Measurements from ENCODE around the gene KDM4B. TPM values are rescaled to one million over a fixed set of nuclear protein-coding genes. Genes with fewer than 3 reads are reported as not detected.

The KDM4B gene
- total RNA-seq, 4 donors from 2014 or later = 26.6 to 84.2 (median 39.9) TPM

DNA sequence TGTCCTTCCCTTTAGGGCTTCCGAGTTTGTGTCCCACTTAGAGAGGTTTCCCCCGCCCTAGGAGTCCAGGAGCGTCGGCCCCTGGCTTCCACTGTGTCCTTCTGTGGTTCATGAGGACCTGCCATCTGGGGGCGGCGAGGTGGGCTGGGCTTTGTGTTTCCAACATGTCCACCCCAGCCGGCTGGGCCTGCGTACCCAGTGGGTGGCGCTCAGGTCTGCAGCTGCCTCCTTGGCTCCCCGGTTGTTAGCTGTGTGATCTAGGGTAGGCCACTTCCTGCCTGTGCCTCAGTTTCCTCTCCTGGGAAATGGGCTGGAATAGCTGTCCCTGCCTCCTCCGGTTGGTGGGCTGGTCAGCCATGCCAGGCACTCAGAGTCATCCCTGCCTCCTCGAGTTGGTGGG lies 28.4 kb downstream of the KDM4B start:
- in situ Hi-C loops (cut with MboI; ENCODE audit: low pct_ligation_motif_present in 1 of 4, low pct_unique_long_range_greater_than_20kb in 1 of 4, low sequenced_read_pairs in 3 of 4) = no loop called here

DNA sequence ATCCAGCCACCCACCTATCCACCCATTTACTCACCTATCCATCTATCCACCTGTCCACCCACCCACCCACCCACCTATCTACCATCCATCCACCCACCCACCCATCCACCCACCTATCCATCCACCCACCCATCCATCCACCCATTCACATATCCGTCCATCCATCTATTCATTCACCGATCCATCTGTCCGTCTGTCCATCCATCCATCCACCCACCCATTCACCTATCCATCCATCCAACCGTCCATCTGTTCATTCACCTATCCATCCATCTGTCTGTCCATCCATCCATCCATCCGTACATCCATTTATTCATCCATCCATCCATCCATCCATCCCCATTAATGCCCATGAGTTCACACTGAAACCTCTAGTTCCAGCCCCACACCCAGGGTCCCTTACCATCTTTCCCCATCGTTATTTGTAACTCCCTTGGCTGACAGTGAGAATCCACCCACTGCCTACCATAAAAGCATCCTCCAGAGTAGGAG lies 31.3 kb downstream of the KDM4B start:
- Histone ChIP-seq H3K4me1 (peaks cover 0 to 14% (median 10%) of the 10 kb centered on the region in 4 donors), H3K27me3 (no peaks in the 10 kb centered on the region), H3K9me3 (no peaks in the 10 kb centered on the region), H3K27ac (no peak overlapping the region), H3K4me3 (no peak overlapping the region), H3K36me3 (no peaks in the 10 kb centered on the region)
- TF ChIP-seq POLR2A (IDR thresholded peaks at IDR 0.05) = no peak
- TF ChIP-seq, protein P1, sequence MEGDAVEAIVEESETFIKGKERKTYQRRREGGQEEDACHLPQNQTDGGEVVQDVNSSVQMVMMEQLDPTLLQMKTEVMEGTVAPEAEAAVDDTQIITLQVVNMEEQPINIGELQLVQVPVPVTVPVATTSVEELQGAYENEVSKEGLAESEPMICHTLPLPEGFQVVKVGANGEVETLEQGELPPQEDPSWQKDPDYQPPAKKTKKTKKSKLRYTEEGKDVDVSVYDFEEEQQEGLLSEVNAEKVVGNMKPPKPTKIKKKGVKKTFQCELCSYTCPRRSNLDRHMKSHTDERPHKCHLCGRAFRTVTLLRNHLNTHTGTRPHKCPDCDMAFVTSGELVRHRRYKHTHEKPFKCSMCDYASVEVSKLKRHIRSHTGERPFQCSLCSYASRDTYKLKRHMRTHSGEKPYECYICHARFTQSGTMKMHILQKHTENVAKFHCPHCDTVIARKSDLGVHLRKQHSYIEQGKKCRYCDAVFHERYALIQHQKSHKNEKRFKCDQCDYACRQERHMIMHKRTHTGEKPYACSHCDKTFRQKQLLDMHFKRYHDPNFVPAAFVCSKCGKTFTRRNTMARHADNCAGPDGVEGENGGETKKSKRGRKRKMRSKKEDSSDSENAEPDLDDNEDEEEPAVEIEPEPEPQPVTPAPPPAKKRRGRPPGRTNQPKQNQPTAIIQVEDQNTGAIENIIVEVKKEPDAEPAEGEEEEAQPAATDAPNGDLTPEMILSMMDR (IDR thresholded peaks at IDR 0.05) = no peak
- no peak for TF ChIP-seq EP300 (IDR thresholded peaks at IDR 0.05; ENCODE audit: low read depth)
- TF ChIP-seq POLR2AphosphoS5 (IDR thresholded peaks at IDR 0.05) = no peak
- 84 to 87% methylated on average over 6 of the region's 6 CpGs for WGBS, 2 donors (ENCODE audit: low coverage in 1 of 2)
- intact Hi-C loops (cut with DNase I; ENCODE audit: low total_unique reads) (no loop called here), in situ Hi-C loops (cut with MboI; ENCODE audit: low pct_ligation_motif_present in 1 of 4, low pct_unique_long_range_greater_than_20kb in 1 of 4, low sequenced_read_pairs in 3 of 4) (no loop called here)
- no peak for DNase-seq

More for the DNA sequence above, 28.4 kb downstream of the KDM4B start:
- Histone ChIP-seq H3K27me3 (no peaks in the 10 kb centered on the region), H3K4me3 (no peak overlapping the region), H3K9me3 (no peaks in the 10 kb centered on the region), H3K36me3 (no peaks in the 10 kb centered on the region), H3K27ac (no peak overlapping the region), H3K4me1 (peaks cover 0 to 10% (median 7%) of the 10 kb centered on the region in 4 donors)
- no peak for DNase-seq
- TF ChIP-seq EP300 (IDR thresholded peaks at IDR 0.05; ENCODE audit: low read depth) (no peak), POLR2A (IDR thresholded peaks at IDR 0.05) (no peak), POLR2AphosphoS5 (IDR thresholded peaks at IDR 0.05) (no peak)
- TF ChIP-seq, protein P1 (IDR thresholded peaks at IDR 0.05) = no peak
- intact Hi-C loops (cut with DNase I; ENCODE audit: low total_unique reads) = no loop called here
- 96% methylated on average over 12 of the region's 12 CpGs; no CpG with 5 or more reads in 1 of the 2 donors for WGBS, 2 donors (ENCODE audit: low coverage in 1 of 2)

DNA sequence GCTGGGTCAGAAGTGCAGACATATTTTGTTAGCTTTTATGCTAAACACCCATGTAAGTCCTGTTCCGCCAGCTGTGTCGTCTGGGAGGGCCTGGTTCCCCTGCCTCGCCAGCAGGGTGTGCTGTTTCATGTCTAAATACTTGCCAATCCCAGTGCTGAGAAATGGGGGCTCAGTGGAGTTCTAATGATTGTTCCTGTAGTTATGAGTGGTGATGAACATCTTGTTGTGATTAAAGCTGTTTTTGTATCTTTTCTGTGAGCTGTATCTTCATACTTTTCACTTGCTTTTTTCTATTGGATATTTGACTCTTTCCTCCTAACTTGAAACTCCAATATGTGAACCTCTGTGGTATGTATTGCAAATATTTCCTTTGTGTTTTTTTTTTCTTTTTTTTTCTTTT lies 32.7 kb downstream of the KDM4B start:
- no peak for DNase-seq
- WGBS, 2 donors (ENCODE audit: low coverage in 1 of 2) = 69% methylated on average over 3 of the region's 3 CpGs; no CpG with 5 or more reads in 1 of the 2 donors
- no peak for TF ChIP-seq EP300 (IDR thresholded peaks at IDR 0.05; ENCODE audit: low read depth)
- TF ChIP-seq POLR2AphosphoS5 (IDR thresholded peaks at IDR 0.05) = no peak
- TF ChIP-seq, protein P1 (IDR thresholded peaks at IDR 0.05) = peak; percentile 51 to 60 (median 55)
- no peak for TF ChIP-seq POLR2A (IDR thresholded peaks at IDR 0.05)
- H3K27ac ChIP-seq = no peak overlapping the region
- H3K9me3 ChIP-seq = no peaks in the 10 kb centered on the region
- no peaks in the 10 kb centered on the region for H3K36me3 ChIP-seq
- peaks cover 0 to 14% (median 10%) of the 10 kb centered on the region in 4 donors for H3K4me1 ChIP-seq
- no peak overlapping the region for H3K4me3 ChIP-seq
- in situ Hi-C loops (cut with MboI; ENCODE audit: low pct_ligation_motif_present in 1 of 4, low pct_unique_long_range_greater_than_20kb in 1 of 4, low sequenced_read_pairs in 3 of 4) (no loop called here), intact Hi-C loops (cut with DNase I; ENCODE audit: low total_unique reads) (no loop called here)
- H3K27me3 ChIP-seq = no peaks in the 10 kb centered on the region

- in situ Hi-C loops (cut with MboI; ENCODE audit: low pct_ligation_motif_present in 1 of 4, low pct_unique_long_range_greater_than_20kb in 1 of 4, low sequenced_read_pairs in 3 of 4) (no loop called here), intact Hi-C loops (cut with DNase I; ENCODE audit: low total_unique reads) (no loop called here)
- no peak overlapping the region for H3K4me3 ChIP-seq
- no peaks in the 10 kb centered on the region for H3K27me3 ChIP-seq
- peaks cover 0 to 14% (median 10%) of the 10 kb centered on the region in 4 donors for H3K4me1 ChIP-seq
- DNase-seq = no peak
- TF ChIP-seq POLR2AphosphoS5 (IDR thresholded peaks at IDR 0.05) (no peak), POLR2A (IDR thresholded peaks at IDR 0.05) (no peak), EP300 (IDR thresholded peaks at IDR 0.05; ENCODE audit: low read depth) (no peak)
- TF ChIP-seq, protein P1 (IDR thresholded peaks at IDR 0.05) = no peak
- WGBS, 2 donors (ENCODE audit: low coverage in 1 of 2) = 70 to 75% methylated on average over 3 to 4 of the region's 4 CpGs
- no peaks in the 10 kb centered on the region for H3K9me3 ChIP-seq
- H3K36me3 ChIP-seq = no peaks in the 10 kb centered on the region
- H3K27ac ChIP-seq = no peak overlapping the region
Observed at GRCh38 chr19:5002143-5002542, 33.2 kb downstream of the KDM4B start.

Data from transverse colon (tissue), 4 donors.